Mucosa of gallbladder (tissue), 1 donor: ENCODE measurements around the gene FOXK1. TPM values are rescaled to one million over a fixed set of nuclear protein-coding genes. Genes with fewer than 3 reads are reported as not detected.

Source experiments
- DNase-seq: peaks from one replicate; pipeline ENCODE4 v3.0.0-alpha.2; 2020; ENCODE audit warnings: low spot score
- total RNA-seq: library from RNA; stranded (reverse); gene quantifications from one replicate; pipeline ENCODE4 v1.2.1, GENCODE V29; 2021
- donor health status: DM: no; HTN: no; CAD: no.

The FOXK1 gene
- total RNA-seq, 1 donor from 2014 or later: 27.0 TPM

GRCh38 chr7:4699841-4700240 is 17.7 kb downstream of the FOXK1 start:
- no peak for DNase-seq

GRCh38 chr7:4700577-4701235 is 18.6 kb downstream of the FOXK1 start:
- no peak for DNase-seq

- DNase-seq: no peak
Observed at GRCh38 chr7:4702961-4703512, 20.9 kb downstream of the FOXK1 start.

GRCh38 chr7:4703532-4703931 is 21.4 kb downstream of the FOXK1 start:
- DNase-seq: no peak

GRCh38 chr7:4706384-4707216 is 24.5 kb downstream of the FOXK1 start:
- no peak for DNase-seq

- DNase-seq: no peak
Observed at GRCh38 chr7:4707217-4707741, 25.2 kb downstream of the FOXK1 start.

- DNase-seq: no peak
Observed at GRCh38 chr7:4707980-4708411, 25.9 kb downstream of the FOXK1 start.

- no peak for DNase-seq
Observed at GRCh38 chr7:4709187-4709586, 27.1 kb downstream of the FOXK1 start.

- DNase-seq: no peak
Observed at GRCh38 chr7:4711093-4711492, 29.0 kb downstream of the FOXK1 start.

- no peak for DNase-seq
Observed at GRCh38 chr7:4711634-4712033, 29.5 kb downstream of the FOXK1 start.

GRCh38 chr7:4712281-4713182 is 30.4 kb downstream of the FOXK1 start:
- DNase-seq: no peak

- no peak for DNase-seq
Observed at GRCh38 chr7:4713183-4713784, 31.2 kb downstream of the FOXK1 start.

- no peak for DNase-seq
Observed at GRCh38 chr7:4714161-4714700, 32.1 kb downstream of the FOXK1 start.

- no peak for DNase-seq
Observed at GRCh38 chr7:4714767-4715409, 32.8 kb downstream of the FOXK1 start.

- peak; percentile 38 for DNase-seq
Observed at GRCh38 chr7:4715410-4715776, 33.3 kb downstream of the FOXK1 start.

GRCh38 chr7:4716946-4717795 is 35.1 kb downstream of the FOXK1 start:
- DNase-seq: no peak

- no peak for DNase-seq
Observed at GRCh38 chr7:4718075-4718474, 36.0 kb downstream of the FOXK1 start.

GRCh38 chr7:4720225-4720624 is 38.1 kb downstream of the FOXK1 start:
- DNase-seq: no peak

- no peak for DNase-seq
Observed at GRCh38 chr7:4722308-4722707, 40.2 kb downstream of the FOXK1 start.
